Uterus (tissue), 4 donors: Measurements from ENCODE around the gene PIP5K1C. TPM values are rescaled to one million over a fixed set of nuclear protein-coding genes. Genes with fewer than 3 reads are reported as not detected.

Experiments
- DNase-seq, 2 donors: peaks; one replicate each; pipeline ENCODE4 v3.0.0-alpha.2; 2019 to 2020
- H3K27ac ChIP-seq, 2 donors: fragments of 200-600 bp; sonication (generic); 1 replicate in 1 of 2; 2 replicates in 1 of 2; pipeline ENCODE4 v1.5.1; 2016 to 2018
- H3K27me3 ChIP-seq, 2 donors: fragments of 200-600 bp; sonication (generic); one replicate each; pipeline ENCODE4 v1.5.1; 2018 to 2019; ENCODE audit warnings: control low read depth in 1 of 2
- H3K36me3 ChIP-seq, 2 donors: fragments of 200-600 bp; sonication (generic); one replicate each; pipeline ENCODE4 v1.5.1; 2019; ENCODE audit warnings: control low read depth in 1 of 2
- H3K4me1 ChIP-seq, 2 donors: fragments of 200-600 bp; sonication (generic); one replicate each; pipeline ENCODE4 v1.5.1; 2018 to 2019; ENCODE audit warnings: control low read depth in 1 of 2
- H3K4me3 ChIP-seq, 2 donors: fragments of 200-600 bp; sonication (generic); 1 replicate in 1 of 2; 2 replicates in 1 of 2; pipeline ENCODE4 v1.5.1; 2018 to 2019; ENCODE audit warnings: mild to moderate bottlenecking in 1 of 2
- H3K9me3 ChIP-seq, 2 donors: fragments of 200-600 bp; sonication (generic); one replicate each; pipeline ENCODE4 v1.5.1; 2019; ENCODE audit warnings: control low read depth in 1 of 2
- POLR2A ChIP-seq, 2 donors: fragments of 450-650 bp; IDR thresholded peaks; one replicate each; pipeline ENCODE4 v1.6.1; 2016; ENCODE audit warnings: antibody characterized with exemption in 2 of 2, mild to moderate bottlenecking in 1 of 2, moderate library complexity in 1 of 2
- intact Hi-C: fragments of 100-400 bp; cut with DNase I; formaldehyde crosslinking; loops from one replicate; pipeline ENCODE4 v1.15.1; 2023; ENCODE audit warnings: low total_unique reads
- total RNA-seq, 4 donors: library from RNA; depleted of rRNA in 3 of 4; stranded (reverse); fragments of >200 nt in 3 of 4; gene quantifications; one replicate each; pipeline versions ENCODE4 v1.1.0 to v1.2.4, GENCODE V29; 2014 to 2023
- TF ChIP-seq, protein P1 (sequence below), 4 experiments: fragments of 200-600 bp in 2 of 4; fragments of 450-650 bp in 2 of 4; sonication (generic) in 2 of 4; IDR thresholded peaks; one replicate each; pipeline ENCODE4 v1.5.1; 2016 to 2019; ENCODE audit warnings: antibody characterized with exemption in 4 of 4, mild to moderate bottlenecking in 2 of 4, moderate library complexity in 1 of 4
- donor health status: DM: yes; HTN: yes; CAD: no.

The PIP5K1C gene
- total RNA-seq, 4 donors from 2014 or later, result 6.2 to 77.5 (median 33.2) TPM

DNA sequence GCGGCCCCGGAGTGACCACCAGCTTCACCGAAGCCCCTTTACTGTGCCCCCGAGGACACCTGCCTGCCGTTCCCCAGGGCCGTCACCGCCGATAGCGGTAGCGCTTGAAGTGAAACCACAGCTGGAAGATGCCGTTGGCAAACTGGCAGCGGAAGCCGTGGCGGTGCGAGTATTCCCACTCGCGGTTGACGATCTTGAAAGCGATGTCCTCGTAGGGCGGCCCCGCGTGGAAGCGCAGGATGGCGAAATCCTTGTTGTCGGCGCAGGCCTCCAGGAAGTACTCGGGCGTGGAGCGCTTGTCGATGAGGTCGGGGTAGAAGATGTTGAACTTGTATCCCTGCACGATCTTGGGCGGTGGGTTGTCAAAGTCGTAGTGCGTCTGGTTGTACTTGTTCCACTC lies 88.4 kb downstream of the PIP5K1C start:
- H3K4me1 ChIP-seq, result peaks cover 0 to 11% of the 10 kb centered on the region in 2 donors
- DNase-seq, result no peak

DNA sequence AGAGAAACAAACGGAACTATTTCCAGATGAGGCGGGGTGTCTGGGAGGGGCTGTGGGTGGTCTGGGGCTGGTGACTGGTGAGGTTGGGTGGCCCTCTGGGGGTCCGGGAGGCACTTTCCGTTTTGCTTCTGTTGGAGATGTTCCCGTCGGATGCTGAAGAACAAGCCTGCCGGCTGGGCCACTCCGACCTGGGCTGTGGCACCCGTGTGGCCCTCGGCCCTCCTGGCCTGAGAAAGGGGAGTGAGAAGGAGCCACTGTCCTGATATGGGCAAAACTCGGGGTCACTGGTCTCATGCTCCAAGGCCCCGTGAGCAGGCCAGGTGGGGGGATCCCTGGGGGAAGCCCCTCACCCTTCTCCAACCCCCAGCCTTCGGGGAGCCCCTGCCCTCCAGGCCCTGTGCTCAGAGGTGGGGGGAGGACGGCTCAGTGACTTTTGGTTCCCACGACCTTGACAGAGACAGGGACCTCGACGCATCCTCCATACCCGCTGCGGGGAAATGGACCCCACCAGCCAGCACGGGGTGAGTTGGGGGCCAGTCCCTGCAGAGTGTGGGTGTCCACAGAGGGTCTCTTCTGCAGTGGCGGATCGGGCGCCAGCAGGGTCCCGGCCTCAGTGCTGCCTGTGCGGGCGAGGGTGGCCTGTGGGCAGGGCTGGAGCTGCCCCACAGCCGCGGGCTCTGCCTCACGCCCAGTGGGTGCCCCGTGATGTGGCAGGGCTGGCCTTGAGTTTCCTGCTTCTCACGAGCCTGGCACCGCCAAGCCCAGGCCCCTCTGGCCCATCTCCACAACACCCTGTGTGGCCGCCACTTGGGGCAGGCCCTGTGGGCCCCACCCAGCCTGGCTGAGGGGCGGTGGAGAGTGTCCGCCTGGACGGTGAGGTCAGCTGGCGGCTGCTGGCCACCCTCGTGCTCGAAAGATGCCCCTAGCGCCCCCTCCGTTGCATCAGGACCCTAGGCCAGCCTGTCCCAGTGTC lies 89.2 kb downstream of the PIP5K1C start:
- intact Hi-C loops, result loop anchor here (10.0 kb wide), 1 partner anchor 56 kb away; the partner anchor contains the start of gene MFSD12
- H3K9me3 ChIP-seq, result no peaks in the 10 kb centered on the region
- no peaks in the 10 kb centered on the region for H3K27me3 ChIP-seq
- H3K27ac ChIP-seq, result no peak overlapping the region
- no peaks in the 10 kb centered on the region for H3K36me3 ChIP-seq
- no peak for TF ChIP-seq POLR2A (IDR thresholded peaks at IDR 0.05)
- TF ChIP-seq, protein P1, sequence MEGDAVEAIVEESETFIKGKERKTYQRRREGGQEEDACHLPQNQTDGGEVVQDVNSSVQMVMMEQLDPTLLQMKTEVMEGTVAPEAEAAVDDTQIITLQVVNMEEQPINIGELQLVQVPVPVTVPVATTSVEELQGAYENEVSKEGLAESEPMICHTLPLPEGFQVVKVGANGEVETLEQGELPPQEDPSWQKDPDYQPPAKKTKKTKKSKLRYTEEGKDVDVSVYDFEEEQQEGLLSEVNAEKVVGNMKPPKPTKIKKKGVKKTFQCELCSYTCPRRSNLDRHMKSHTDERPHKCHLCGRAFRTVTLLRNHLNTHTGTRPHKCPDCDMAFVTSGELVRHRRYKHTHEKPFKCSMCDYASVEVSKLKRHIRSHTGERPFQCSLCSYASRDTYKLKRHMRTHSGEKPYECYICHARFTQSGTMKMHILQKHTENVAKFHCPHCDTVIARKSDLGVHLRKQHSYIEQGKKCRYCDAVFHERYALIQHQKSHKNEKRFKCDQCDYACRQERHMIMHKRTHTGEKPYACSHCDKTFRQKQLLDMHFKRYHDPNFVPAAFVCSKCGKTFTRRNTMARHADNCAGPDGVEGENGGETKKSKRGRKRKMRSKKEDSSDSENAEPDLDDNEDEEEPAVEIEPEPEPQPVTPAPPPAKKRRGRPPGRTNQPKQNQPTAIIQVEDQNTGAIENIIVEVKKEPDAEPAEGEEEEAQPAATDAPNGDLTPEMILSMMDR (IDR thresholded peaks at IDR 0.05), result no peak
- no peak overlapping the region for H3K4me3 ChIP-seq
- peaks cover 0 to 11% of the 10 kb centered on the region in 2 donors for H3K4me1 ChIP-seq
- no peak for DNase-seq

More for the DNA sequence above, 88.4 kb downstream of the PIP5K1C start:
- H3K27ac ChIP-seq, result no peak overlapping the region
- no peak for TF ChIP-seq POLR2A (IDR thresholded peaks at IDR 0.05)
- TF ChIP-seq, protein P1 (IDR thresholded peaks at IDR 0.05), result no peak
- intact Hi-C loops, result loop anchor here (10.0 kb wide), 1 partner anchor 57 kb away; the partner anchor contains the start of gene MFSD12
- no peaks in the 10 kb centered on the region for H3K9me3 ChIP-seq
- no peaks in the 10 kb centered on the region for H3K36me3 ChIP-seq
- no peaks in the 10 kb centered on the region for H3K27me3 ChIP-seq
- no peak overlapping the region for H3K4me3 ChIP-seq

DNA sequence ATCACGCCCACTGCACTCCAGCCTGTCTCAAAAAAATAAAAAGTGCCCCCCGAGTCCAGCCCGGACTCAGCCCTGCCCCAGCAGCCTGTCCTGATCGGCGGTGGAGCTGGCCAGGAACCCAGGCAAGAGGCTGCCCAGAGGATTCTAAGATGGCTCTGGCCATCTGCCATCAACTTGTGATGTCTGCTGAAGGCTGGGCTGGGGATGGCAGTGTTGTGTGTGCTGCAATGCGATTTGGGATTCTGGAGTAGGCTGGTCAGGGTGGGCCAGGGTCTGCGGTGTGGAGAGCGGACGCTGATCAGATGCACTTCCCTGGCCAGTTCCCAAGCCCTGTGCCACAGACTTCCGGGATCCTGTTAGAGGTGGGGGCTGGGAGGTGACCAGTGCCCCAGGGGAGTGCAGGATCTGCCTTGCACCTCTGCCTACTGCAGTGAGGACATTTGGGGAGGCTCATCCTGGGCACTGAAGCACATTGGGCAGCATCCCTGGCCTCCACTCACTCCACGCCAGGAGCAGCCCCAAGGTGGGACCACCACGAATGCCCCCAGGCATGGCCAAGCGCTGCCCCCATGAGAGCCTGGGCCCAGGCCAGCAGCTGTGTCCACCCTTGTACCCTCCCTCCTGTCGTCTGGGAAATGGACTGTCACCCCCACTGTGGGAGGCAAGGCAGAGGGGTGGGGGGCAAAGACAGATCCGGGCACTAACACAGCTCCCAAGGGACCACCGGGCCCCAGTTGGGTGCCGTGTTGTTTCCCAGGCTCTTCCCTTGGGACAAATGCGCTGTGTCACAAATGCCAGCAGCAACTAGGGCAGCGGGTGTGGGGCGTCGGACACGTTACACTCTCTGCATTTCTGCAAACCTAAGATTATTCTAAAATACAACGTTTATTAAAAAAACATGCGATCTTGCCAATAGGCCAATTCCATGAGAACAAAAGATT lies 90.2 kb downstream of the PIP5K1C start:
- no peak overlapping the region for H3K27ac ChIP-seq
- H3K27me3 ChIP-seq, result no peaks in the 10 kb centered on the region
- DNase-seq, result no peak
- no peaks in the 10 kb centered on the region for H3K9me3 ChIP-seq
- no peaks in the 10 kb centered on the region for H3K36me3 ChIP-seq
- H3K4me1 ChIP-seq, result peaks cover 0 to 11% of the 10 kb centered on the region in 2 donors
- TF ChIP-seq, protein P1 (IDR thresholded peaks at IDR 0.05), result no peak
- no peak for TF ChIP-seq POLR2A (IDR thresholded peaks at IDR 0.05)
- H3K4me3 ChIP-seq, result no peak overlapping the region
- intact Hi-C loops, result loop anchor here (10.0 kb wide), 1 partner anchor 55 kb away; the partner anchor contains the start of gene MFSD12

DNA sequence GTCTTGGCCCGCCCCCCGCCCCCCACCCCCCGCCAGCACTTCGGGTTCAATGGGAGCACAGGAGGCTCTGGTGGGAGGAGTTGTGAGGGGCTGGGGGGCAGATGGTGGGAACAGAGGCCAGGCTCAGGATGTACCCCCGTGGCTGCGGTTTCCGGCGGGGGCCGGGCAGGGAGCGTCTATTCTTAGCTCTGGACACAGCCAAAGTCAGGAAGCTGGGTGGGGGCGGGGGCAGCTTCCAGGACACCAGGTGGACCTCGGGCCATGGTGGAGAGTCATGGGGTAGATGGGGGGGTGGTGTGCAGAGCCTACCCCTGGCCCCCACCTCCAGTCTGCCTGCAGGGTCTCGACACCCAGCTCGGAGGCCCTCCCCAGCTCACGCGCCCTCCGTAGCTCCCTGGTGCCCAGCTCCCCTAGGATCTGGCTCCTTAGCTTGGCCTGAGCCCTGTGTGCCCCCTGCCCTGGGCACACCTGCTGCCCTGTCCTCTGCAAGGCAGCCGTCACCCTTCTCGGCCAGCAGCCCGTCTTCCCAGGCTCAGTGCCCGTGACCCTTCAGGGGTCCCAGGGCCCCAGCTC lies 91.4 kb downstream of the PIP5K1C start:
- H3K4me1 ChIP-seq, result peaks cover 0 to 11% of the 10 kb centered on the region in 2 donors
- TF ChIP-seq, protein P1 (IDR thresholded peaks at IDR 0.05), result no peak
- no peak for TF ChIP-seq POLR2A (IDR thresholded peaks at IDR 0.05)
- H3K27ac ChIP-seq, result peak overlapping the region; percentile 9 to 82
- no peak overlapping the region for H3K4me3 ChIP-seq
- intact Hi-C loops, result no loop called here
- H3K9me3 ChIP-seq, result no peaks in the 10 kb centered on the region
- H3K36me3 ChIP-seq, result no peaks in the 10 kb centered on the region
- DNase-seq, result no peak
- H3K27me3 ChIP-seq, result no peaks in the 10 kb centered on the region
